Mesenchymal stem cell (in vitro differentiated cells and primary cell): Measurements from ENCODE around the gene RRM2.

Experiments
- DNase-seq: peaks from one replicate; pipeline ENCODE4 v3.0.0-alpha.2; 2013
- H2AFZ ChIP-seq: one replicate; pipeline ENCODE4 v1.6.1; 2013; ENCODE audit warnings: low read depth, mild to moderate bottlenecking, control low read depth, inconsistent platforms, low read length, moderate library complexity
- H2AK5ac ChIP-seq: 2 replicates; pipeline ENCODE4 v1.6.1; 2013; ENCODE audit warnings: low read length, moderate library complexity, mild to moderate bottlenecking, inconsistent platforms; ENCODE audit not compliant: severe bottlenecking
- H2BK120ac ChIP-seq: one replicate; pipeline ENCODE4 v1.6.1; 2013; ENCODE audit warnings: low read depth, mild to moderate bottlenecking, inconsistent platforms, low read length, moderate library complexity
- H2BK12ac ChIP-seq, 2 experiments: one replicate each; pipeline ENCODE4 v1.6.1; 2013; ENCODE audit warnings: inconsistent platforms in 2 of 2, low read length in 2 of 2, mild to moderate bottlenecking in 2 of 2, moderate library complexity in 2 of 2, control low read depth in 1 of 2
- H2BK15ac ChIP-seq: one replicate; pipeline ENCODE4 v1.6.1; 2013; ENCODE audit warnings: mild to moderate bottlenecking, low read depth, inconsistent platforms; ENCODE audit not compliant: poor library complexity, severe bottlenecking
- H2BK5ac ChIP-seq: 2 replicates; pipeline ENCODE4 v1.6.1; 2013; ENCODE audit warnings: low read depth, mild to moderate bottlenecking, low read length, control low read depth, inconsistent platforms; ENCODE audit not compliant: poor library complexity, severe bottlenecking
- H3K14ac ChIP-seq, 2 experiments: one replicate each; pipeline ENCODE4 v1.6.1; 2013; ENCODE audit warnings: inconsistent platforms in 2 of 2, low read length in 2 of 2, control low read depth in 1 of 2, mild to moderate bottlenecking in 1 of 2, moderate library complexity in 1 of 2
- H3K18ac ChIP-seq, 2 experiments: one replicate each; pipeline ENCODE4 v1.6.1; 2013; ENCODE audit warnings: inconsistent platforms in 2 of 2, low read length in 2 of 2, control low read depth in 1 of 2, low read depth in 1 of 2, mild to moderate bottlenecking in 1 of 2
- H3K23ac ChIP-seq, 2 experiments: one replicate each; pipeline ENCODE4 v1.6.1; 2013; ENCODE audit warnings: inconsistent platforms in 2 of 2, low read length in 2 of 2, mild to moderate bottlenecking in 2 of 2, moderate library complexity in 2 of 2, control low read depth in 1 of 2
- H3K27ac ChIP-seq: 2 replicates; pipeline ENCODE4 v1.5.1; 2013; ENCODE audit warnings: mild to moderate bottlenecking, moderate library complexity, low read length, control low read depth, inconsistent platforms; ENCODE audit not compliant: poor library complexity, severe bottlenecking
- H3K27me3 ChIP-seq, 2 experiments: 2 replicates each; pipeline versions ENCODE4 v1.6.1 to v1.7.0; 2013; ENCODE audit warnings: low read length in 2 of 2, mild to moderate bottlenecking in 2 of 2, moderate library complexity in 2 of 2, control low read depth in 1 of 2, inconsistent platforms in 1 of 2; ENCODE audit not compliant: control insufficient read depth in 1 of 2, insufficient read depth in 1 of 2
- H3K36me3 ChIP-seq, 2 experiments: 2 replicates each; pipeline versions ENCODE4 v1.6.1 to v1.7.0; 2013; ENCODE audit warnings: low read length in 2 of 2, control low read depth in 1 of 2, inconsistent platforms in 1 of 2, low read depth in 1 of 2, mild to moderate bottlenecking in 1 of 2; ENCODE audit not compliant: insufficient read depth in 2 of 2, control insufficient read depth in 1 of 2
- H3K4ac ChIP-seq, 2 experiments: one replicate each; pipeline ENCODE4 v1.6.1; 2013; ENCODE audit warnings: inconsistent platforms in 2 of 2, low read length in 2 of 2, mild to moderate bottlenecking in 2 of 2, moderate library complexity in 2 of 2, control low read depth in 1 of 2, low read depth in 1 of 2
- H3K4me1 ChIP-seq: 2 replicates; pipeline ENCODE4 v1.6.1; 2013; ENCODE audit warnings: low read depth, low read length, control low read depth; ENCODE audit not compliant: control insufficient read depth, insufficient read depth
- H3K4me2 ChIP-seq: 2 replicates; pipeline ENCODE4 v1.6.1; 2013; ENCODE audit warnings: low read length, mild to moderate bottlenecking, inconsistent platforms; ENCODE audit not compliant: poor library complexity, severe bottlenecking
- H3K4me3 ChIP-seq, 2 experiments: 2 replicates each; pipeline versions ENCODE4 v1.5.1 to v1.7.0; 2013; ENCODE audit warnings: low read length in 2 of 2, mild to moderate bottlenecking in 2 of 2, control low read depth in 1 of 2, low read depth in 1 of 2; ENCODE audit not compliant: insufficient read depth in 1 of 2
- H3K79me1 ChIP-seq: replicated peaks from 2 replicates; pipeline ENCODE4 v1.6.1; 2013; ENCODE audit warnings: mild to moderate bottlenecking, control low read depth, low read length, inconsistent platforms; ENCODE audit not compliant: poor library complexity, severe bottlenecking
- H3K9ac ChIP-seq: 2 replicates; pipeline ENCODE4 v1.7.0; 2013; ENCODE audit warnings: mild to moderate bottlenecking, low read length, moderate library complexity
- H3K9me3 ChIP-seq: 2 replicates; pipeline ENCODE4 v1.7.0; 2013; ENCODE audit warnings: mild to moderate bottlenecking, low read length; ENCODE audit not compliant: control insufficient read depth
- H4K8ac ChIP-seq: one replicate; pipeline ENCODE4 v1.6.1; 2013; ENCODE audit warnings: inconsistent platforms, mild to moderate bottlenecking, low read length, moderate library complexity
- H4K91ac ChIP-seq: one replicate; pipeline ENCODE4 v1.6.1; 2013; ENCODE audit warnings: mild to moderate bottlenecking, low read length, inconsistent platforms
- WGBS: methylation state at CpG from one replicate; pipeline ENCODE4 v1.1.7; 2013; ENCODE audit warnings: mixed read lengths; 5-methylcytosine and 5-hydroxymethylcytosine counted together

RRM2 gene

DNA sequence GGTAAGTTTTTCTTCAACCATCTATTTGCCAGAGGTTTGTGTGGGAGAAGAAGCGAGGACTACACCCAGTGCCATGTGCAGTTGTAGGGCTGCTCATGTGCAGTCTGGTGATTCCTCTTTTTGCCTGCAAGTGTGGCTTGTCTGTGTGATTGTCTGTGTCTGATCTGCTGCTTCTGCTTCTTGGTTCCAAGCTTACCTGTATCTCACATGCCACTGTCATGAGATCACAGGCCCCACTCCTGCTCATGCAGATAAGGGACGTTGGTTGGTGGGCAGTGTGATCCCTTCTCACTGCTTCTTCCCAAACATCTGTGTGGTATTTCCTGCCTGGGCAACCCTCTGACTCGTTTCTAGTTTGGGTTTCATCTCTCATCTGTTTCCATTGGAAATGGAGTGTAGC, 27.1 kb downstream of the RRM2 start:
- no peak for DNase-seq
- H2AK5ac ChIP-seq: no peak overlapping the region
- WGBS: 57% methylated on average over 3 of the region's 3 CpGs

DNA sequence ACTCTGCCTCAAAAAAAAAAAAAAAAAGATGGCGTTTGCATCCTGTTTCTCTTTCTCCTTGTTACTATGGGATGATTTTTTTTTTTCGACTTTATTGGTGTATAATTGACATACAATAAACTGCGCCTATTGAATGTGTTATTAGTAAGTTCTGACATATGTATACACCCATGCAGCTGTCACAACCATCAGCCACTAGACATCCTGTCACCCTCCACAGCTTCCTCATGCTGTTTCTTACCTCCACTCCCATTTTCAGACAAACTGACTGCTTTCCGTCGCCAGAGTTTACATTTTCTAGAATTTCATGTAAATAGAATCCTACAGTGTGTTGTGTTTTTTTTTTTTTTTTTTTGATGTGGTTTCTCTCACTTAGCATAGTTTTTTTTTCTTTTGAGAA, 27.9 kb downstream of the RRM2 start:
- Histone ChIP-seq H3K79me1 (no peaks in the 10 kb centered on the region), H4K8ac (no peak overlapping the region), H2AFZ (no peak overlapping the region), H3K4me2 (no peak overlapping the region), H3K27me3 (no peaks in the 10 kb centered on the region), H2BK120ac (no peak overlapping the region), H3K9me3 (no peaks in the 10 kb centered on the region), H3K4me3 (no peak overlapping the region), H2BK12ac (no peak overlapping the region), H3K36me3 (peaks cover 0 to under 1% of the 10 kb centered on the region in 2 experiments), H3K4me1 (no peaks in the 10 kb centered on the region), H4K91ac (no peak overlapping the region), H2BK5ac (no peak overlapping the region), H2AK5ac (no peak overlapping the region), H3K4ac (no peak overlapping the region), H3K27ac (no peak overlapping the region), H3K18ac (no peak overlapping the region), H3K23ac (no peak overlapping the region), H2BK15ac (no peak overlapping the region), H3K14ac (no peak overlapping the region), H3K9ac (no peak overlapping the region)
- 100% methylated on average over 1 of the region's 5 CpGs for WGBS
- no peak for DNase-seq

More for the DNA sequence above, 27.1 kb downstream of the RRM2 start:
- Histone ChIP-seq H3K79me1 (no peaks in the 10 kb centered on the region), H2BK5ac (no peak overlapping the region), H3K14ac (no peak overlapping the region), H3K9ac (no peak overlapping the region), H3K9me3 (no peaks in the 10 kb centered on the region), H2AFZ (no peak overlapping the region), H3K4me1 (peaks cover 4% of the 10 kb centered on the region), H3K27me3 (no peaks in the 10 kb centered on the region), H3K18ac (no peak overlapping the region), H4K91ac (no peak overlapping the region), H2BK12ac (no peak overlapping the region), H3K27ac (no peak overlapping the region), H2BK15ac (no peak overlapping the region), H3K4me2 (no peak overlapping the region), H3K23ac (no peak overlapping the region), H2BK120ac (no peak overlapping the region), H4K8ac (no peak overlapping the region), H3K4ac (no peak overlapping the region), H3K36me3 (no peaks in the 10 kb centered on the region), H3K4me3 (no peak overlapping the region)

DNA sequence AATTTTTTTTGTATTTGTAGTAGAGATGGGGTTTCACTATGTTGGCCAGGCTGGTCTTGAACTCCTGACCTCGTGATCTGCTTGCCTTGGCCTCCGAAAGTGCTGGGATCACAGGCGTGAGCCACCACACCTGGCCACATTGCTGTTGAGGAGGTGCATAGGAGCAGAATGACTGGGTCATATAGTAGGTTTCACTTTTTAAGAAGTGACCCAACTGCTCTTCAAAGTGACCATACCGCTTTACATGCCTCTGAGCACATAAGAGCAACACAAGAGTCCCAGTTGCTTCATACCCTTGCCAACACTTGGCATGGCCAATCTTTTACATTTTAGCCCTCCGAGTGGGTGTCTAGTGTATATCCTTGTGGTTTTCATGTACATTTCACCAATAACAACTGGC, 28.9 kb downstream of the RRM2 start:
- Histone ChIP-seq H3K4ac (no peak overlapping the region), H3K9ac (no peak overlapping the region), H3K4me3 (no peak overlapping the region), H3K4me2 (no peak overlapping the region), H2BK12ac (no peak overlapping the region), H4K8ac (no peak overlapping the region), H3K23ac (no peak overlapping the region), H2BK15ac (no peak overlapping the region), H2AK5ac (no peak overlapping the region), H3K27ac (no peak overlapping the region), H2BK120ac (no peak overlapping the region), H3K9me3 (no peaks in the 10 kb centered on the region), H2AFZ (no peak overlapping the region), H3K79me1 (no peaks in the 10 kb centered on the region), H4K91ac (no peak overlapping the region), H3K4me1 (no peaks in the 10 kb centered on the region), H3K18ac (no peak overlapping the region), H3K14ac (no peak overlapping the region), H2BK5ac (no peak overlapping the region), H3K27me3 (no peaks in the 10 kb centered on the region), H3K36me3 (peaks cover 0 to 3% of the 10 kb centered on the region in 2 experiments)
- DNase-seq: no peak
- 98% methylated on average over 4 of the region's 5 CpGs for WGBS

DNA sequence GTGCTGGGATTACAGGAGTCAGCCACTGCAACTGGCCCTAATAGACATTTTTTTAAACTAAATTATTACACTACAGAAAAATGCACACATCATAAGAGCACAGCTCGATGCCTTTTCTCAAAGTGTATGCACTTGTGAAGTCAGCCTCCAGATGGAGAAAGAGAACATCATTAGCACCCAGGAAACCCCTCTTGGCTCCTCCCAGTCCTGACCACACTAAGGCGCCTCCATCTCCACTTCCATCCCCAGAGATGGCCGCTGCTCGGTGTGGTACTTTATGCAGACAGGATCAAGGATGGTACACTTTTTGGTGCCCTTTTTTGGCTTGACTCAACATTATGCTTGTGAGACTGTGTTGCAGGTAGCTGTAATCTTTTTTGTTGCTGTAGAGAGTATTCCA, 34.8 kb downstream of the RRM2 start:
- no peak overlapping the region for H2BK120ac ChIP-seq
- H3K14ac ChIP-seq: no peak overlapping the region
- H3K9ac ChIP-seq: no peak overlapping the region
- DNase-seq: no peak
- H2BK5ac ChIP-seq: no peak overlapping the region
- H3K18ac ChIP-seq: no peak overlapping the region
- 91% methylated on average over 3 of the region's 4 CpGs for WGBS
- no peaks in the 10 kb centered on the region for H3K27me3 ChIP-seq
- peaks cover 3% of the 10 kb centered on the region for H3K4me1 ChIP-seq
- no peak overlapping the region for H2AK5ac ChIP-seq
- no peak overlapping the region for H3K23ac ChIP-seq
- no peaks in the 10 kb centered on the region for H3K9me3 ChIP-seq
- no peak overlapping the region for H3K4me3 ChIP-seq
- H2AFZ ChIP-seq: no peak overlapping the region
- no peak overlapping the region for H3K4me2 ChIP-seq
- H3K4ac ChIP-seq: no peak overlapping the region
- H2BK15ac ChIP-seq: no peak overlapping the region
- H4K91ac ChIP-seq: no peak overlapping the region
- H3K79me1 ChIP-seq: no peaks in the 10 kb centered on the region
- H3K36me3 ChIP-seq: peaks cover 0 to 3% of the 10 kb centered on the region in 2 experiments
- no peak overlapping the region for H4K8ac ChIP-seq
- H3K27ac ChIP-seq: no peak overlapping the region
- no peak overlapping the region for H2BK12ac ChIP-seq
